Right lobe of liver (tissue), 6 donors: ENCODE measurements around the gene FGF14. TPM values are rescaled to one million over a fixed set of nuclear protein-coding genes. Genes with fewer than 3 reads are reported as not detected.

Experiments used
- ATAC-seq, 4 donors: fragments of 200-7000 bp; cut with Tn5 transposase; one replicate each; pipeline ENCODE4 v1.9.1; 2020; ENCODE audit warnings: mild to moderate bottlenecking in 4 of 4, moderate library complexity in 4 of 4
- DNase-seq, 3 donors: peaks; one replicate each; pipeline ENCODE4 v3.0.0-alpha.2; 2020
- H3K27ac ChIP-seq, 3 donors: fragments of 200-600 bp; one replicate each; pipeline ENCODE4 v1.8.0; 2022
- H3K27me3 ChIP-seq, 2 donors: fragments of 200-600 bp; one replicate each; pipeline ENCODE4 v1.8.0; 2022
- H3K36me3 ChIP-seq, 4 donors: fragments of 200-600 bp; sonication (generic) in 1 of 4; one replicate each; pipeline versions ENCODE4 v1.5.1 to v1.8.0; 2017 to 2022; ENCODE audit warnings: control low read depth in 1 of 4
- H3K4me1 ChIP-seq, 4 donors: fragments of 200-600 bp; sonication (generic) in 1 of 4; one replicate each; pipeline versions ENCODE4 v1.5.1 to v1.8.0; 2017 to 2022; ENCODE audit warnings: control low read depth in 1 of 4
- H3K4me3 ChIP-seq, 3 donors: fragments of 200-600 bp; one replicate each; pipeline ENCODE4 v1.8.0; 2022
- H3K9me3 ChIP-seq, 4 donors: fragments of 200-600 bp; sonication (generic) in 1 of 4; one replicate each; pipeline versions ENCODE4 v1.5.1 to v1.8.0; 2017 to 2022; ENCODE audit warnings: control low read depth in 1 of 4
- POLR2A ChIP-seq: fragments of 450-650 bp; IDR thresholded peaks from one replicate; pipeline ENCODE4 v1.6.1; 2017; ENCODE audit warnings: antibody characterized with exemption, mild to moderate bottlenecking
- WGBS: methylation state at CpG from one replicate; pipeline ENCODE4 v1.1.6; 2018; ENCODE audit warnings: low coverage, low lambda C conversion rate; ENCODE audit not compliant: insufficient coverage; ENCODE audit errors: missing lambda C conversion rate; 5-methylcytosine and 5-hydroxymethylcytosine counted together
- intact Hi-C, 2 donors: fragments of 100-400 bp; cut with DNase I; formaldehyde crosslinking; loops; one replicate each; pipeline versions ENCODE4 v1.11.2 to v1.14.1; 2022
- total RNA-seq, 6 experiments: library from RNA; depleted of rRNA in 2 of 6; stranded (reverse); fragments of >200 nt in 2 of 6; fragmentation: NEBNext Ultra II Directional in 3 of 6; extraction: Animal tissue kit (Norgen Biotek cat#: 25700) in 3 of 6; gene quantifications; one replicate each; pipeline versions ENCODE4 v1.1.0 to v1.2.4, GENCODE V29; 2016 to 2023
- TF ChIP-seq, protein P1 (sequence below), 4 donors: fragments of 200-600 bp in 3 of 4; fragments of 450-650 bp in 1 of 4; IDR thresholded peaks; one replicate each; pipeline versions ENCODE4 v1.5.1 to v1.8.0; 2016 to 2022; ENCODE audit warnings: antibody characterized with exemption in 4 of 4, mild to moderate bottlenecking in 2 of 4
- donor health status: DM: no; HTN: yes; CAD: no.
- donor health status: DM: no; HTN: no; CAD: no.
- donor health status: DM: no; HTN: no; CAD: no.
- donor health status: DM: no; HTN: yes; CAD: no.
- donor health status: DM: no; HTN: yes; CAD: no.

The FGF14 gene
- total RNA-seq, 6 experiments from 2014 or later: 0.42 to 6.3 (median 1.2) TPM

DNA sequence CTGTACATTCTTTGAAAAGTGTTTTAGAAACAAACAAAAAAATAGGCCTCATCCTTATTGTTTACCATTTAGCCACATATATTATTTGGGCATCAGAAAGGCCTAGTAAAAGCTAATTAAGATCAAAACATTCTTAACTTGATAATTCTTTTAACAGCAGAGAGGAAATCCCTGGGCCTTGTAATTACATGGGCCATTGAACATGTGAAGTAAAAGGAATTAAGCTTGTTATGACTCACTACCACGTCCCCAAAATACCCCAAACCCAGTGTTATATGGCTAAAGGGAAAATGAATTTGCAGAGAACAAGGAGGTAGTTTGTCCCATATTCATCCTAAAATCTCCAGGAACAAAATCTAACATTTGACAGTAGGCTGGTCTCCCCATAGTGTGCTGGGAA, 509.6 kb downstream of the FGF14 start:
- 27% methylated on average over 1 of the region's 1 CpG for WGBS
- intact Hi-C loops: no loop called here

DNA sequence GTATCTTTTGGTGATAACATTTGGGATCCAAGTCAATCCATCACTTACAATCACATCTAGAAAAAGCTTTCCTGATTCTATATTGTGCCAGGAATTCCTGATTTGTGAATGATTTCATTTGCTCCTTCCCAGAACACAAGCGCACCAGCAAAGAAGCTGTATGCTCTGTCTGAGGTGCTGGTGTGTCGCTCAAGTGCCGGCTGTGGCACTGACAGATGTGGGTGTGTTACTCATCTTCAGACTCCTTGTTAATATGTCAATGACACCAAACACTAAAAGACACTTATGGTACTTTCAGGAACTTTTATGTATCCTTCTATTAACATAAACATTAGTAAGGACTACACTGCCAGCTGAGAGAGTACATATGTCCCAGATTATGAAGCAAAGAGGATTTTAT, 520.3 kb downstream of the FGF14 start:
- no peaks in the 10 kb centered on the region for H3K36me3 ChIP-seq
- no peak for DNase-seq
- no peaks in the 10 kb centered on the region for H3K9me3 ChIP-seq
- intact Hi-C loops: no loop called here
- no peak overlapping the region for H3K27ac ChIP-seq
- H3K4me1 ChIP-seq: no peaks in the 10 kb centered on the region
- WGBS: 65% methylated on average over 3 of the region's 3 CpGs
- ATAC-seq: no peak
- H3K4me3 ChIP-seq: no peak overlapping the region
- no peak for TF ChIP-seq POLR2A
- TF ChIP-seq, protein P1, sequence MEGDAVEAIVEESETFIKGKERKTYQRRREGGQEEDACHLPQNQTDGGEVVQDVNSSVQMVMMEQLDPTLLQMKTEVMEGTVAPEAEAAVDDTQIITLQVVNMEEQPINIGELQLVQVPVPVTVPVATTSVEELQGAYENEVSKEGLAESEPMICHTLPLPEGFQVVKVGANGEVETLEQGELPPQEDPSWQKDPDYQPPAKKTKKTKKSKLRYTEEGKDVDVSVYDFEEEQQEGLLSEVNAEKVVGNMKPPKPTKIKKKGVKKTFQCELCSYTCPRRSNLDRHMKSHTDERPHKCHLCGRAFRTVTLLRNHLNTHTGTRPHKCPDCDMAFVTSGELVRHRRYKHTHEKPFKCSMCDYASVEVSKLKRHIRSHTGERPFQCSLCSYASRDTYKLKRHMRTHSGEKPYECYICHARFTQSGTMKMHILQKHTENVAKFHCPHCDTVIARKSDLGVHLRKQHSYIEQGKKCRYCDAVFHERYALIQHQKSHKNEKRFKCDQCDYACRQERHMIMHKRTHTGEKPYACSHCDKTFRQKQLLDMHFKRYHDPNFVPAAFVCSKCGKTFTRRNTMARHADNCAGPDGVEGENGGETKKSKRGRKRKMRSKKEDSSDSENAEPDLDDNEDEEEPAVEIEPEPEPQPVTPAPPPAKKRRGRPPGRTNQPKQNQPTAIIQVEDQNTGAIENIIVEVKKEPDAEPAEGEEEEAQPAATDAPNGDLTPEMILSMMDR (IDR thresholded peaks at IDR 0.05): no peak
- H3K27me3 ChIP-seq: peaks cover 0 to 4% of the 10 kb centered on the region in 2 donors

More for the DNA sequence above, 509.6 kb downstream of the FGF14 start:
- Histone ChIP-seq H3K4me1 (no peaks in the 10 kb centered on the region), H3K9me3 (no peaks in the 10 kb centered on the region), H3K4me3 (no peak overlapping the region), H3K36me3 (no peaks in the 10 kb centered on the region), H3K27ac (no peak overlapping the region), H3K27me3 (peaks cover 0 to 6% of the 10 kb centered on the region in 2 donors)
- TF ChIP-seq, protein P1 (IDR thresholded peaks at IDR 0.05): no peak
- no peak for TF ChIP-seq POLR2A
- ATAC-seq (no peak), DNase-seq (no peak)

DNA sequence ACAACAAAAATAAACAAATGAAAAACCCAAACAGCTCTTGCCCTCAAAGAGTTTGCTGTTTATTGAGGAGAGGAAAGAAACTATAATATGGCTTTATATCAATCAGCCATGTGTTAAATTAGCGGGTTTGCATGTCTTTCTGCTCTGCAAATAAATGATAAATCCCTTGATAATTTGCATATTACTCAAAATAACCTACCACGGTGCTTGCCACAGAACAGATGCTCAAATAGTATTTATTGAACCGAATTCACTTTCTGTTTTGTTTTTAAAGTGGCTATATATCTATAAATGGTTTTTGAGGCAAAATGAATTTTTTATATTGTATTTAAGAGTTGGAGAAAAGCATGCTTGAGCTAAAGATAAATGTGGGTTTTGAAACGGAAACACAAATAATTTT, 521.3 kb downstream of the FGF14 start:
- 56% methylated on average over 4 of the region's 4 CpGs for WGBS
- no peak overlapping the region for H3K27ac ChIP-seq
- peaks cover 0 to 4% of the 10 kb centered on the region in 2 donors for H3K27me3 ChIP-seq
- no peak for ATAC-seq
- H3K4me1 ChIP-seq: peaks cover 0 to 4% (median 1%) of the 10 kb centered on the region in 4 donors
- no peak for DNase-seq
- TF ChIP-seq, protein P1 (IDR thresholded peaks at IDR 0.05): no peak
- TF ChIP-seq POLR2A: no peak
- H3K4me3 ChIP-seq: no peak overlapping the region
- H3K9me3 ChIP-seq: no peaks in the 10 kb centered on the region
- intact Hi-C loops: no loop called here
- no peaks in the 10 kb centered on the region for H3K36me3 ChIP-seq

DNA sequence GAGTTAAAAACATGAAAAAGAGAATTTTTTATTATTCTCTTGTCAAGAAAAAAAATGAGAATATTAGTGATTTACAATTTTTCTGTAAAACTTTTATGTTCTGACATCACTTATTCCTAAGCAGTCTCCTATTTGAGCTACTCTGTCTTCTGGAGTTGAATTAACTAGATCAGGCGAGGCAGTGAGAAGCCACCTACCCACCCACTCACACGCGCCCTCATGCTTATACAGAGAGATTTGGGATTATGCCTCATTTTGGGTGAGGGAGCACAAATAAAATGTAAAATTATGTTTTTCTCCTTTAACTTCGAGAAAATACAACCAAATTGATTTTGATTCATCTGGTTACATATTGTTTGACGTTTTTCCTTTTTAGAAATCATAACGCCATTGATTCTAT, 524.9 kb downstream of the FGF14 start:
- peaks cover 0 to 4% of the 10 kb centered on the region in 2 donors for H3K27me3 ChIP-seq
- intact Hi-C loops: no loop called here
- DNase-seq: no peak
- WGBS: 57% methylated on average over 6 of the region's 6 CpGs
- H3K9me3 ChIP-seq: no peaks in the 10 kb centered on the region
- peaks cover 0 to 6% (median 2%) of the 10 kb centered on the region in 4 donors for H3K4me1 ChIP-seq
- H3K27ac ChIP-seq: no peak overlapping the region
- no peak for ATAC-seq
- no peak overlapping the region for H3K4me3 ChIP-seq
- TF ChIP-seq, protein P1 (IDR thresholded peaks at IDR 0.05): no peak
- no peaks in the 10 kb centered on the region for H3K36me3 ChIP-seq
